NCI-H128 (cell line): Measurements from ENCODE around the gene B3GALNT2.

ENCODE experiments used
- DNase-seq: peaks from one replicate; lab custom pipeline; 2025; ENCODE audit not compliant: unreplicated experiment; lab: John Stamatoyannopoulos, UW

The B3GALNT2 gene

DNA sequence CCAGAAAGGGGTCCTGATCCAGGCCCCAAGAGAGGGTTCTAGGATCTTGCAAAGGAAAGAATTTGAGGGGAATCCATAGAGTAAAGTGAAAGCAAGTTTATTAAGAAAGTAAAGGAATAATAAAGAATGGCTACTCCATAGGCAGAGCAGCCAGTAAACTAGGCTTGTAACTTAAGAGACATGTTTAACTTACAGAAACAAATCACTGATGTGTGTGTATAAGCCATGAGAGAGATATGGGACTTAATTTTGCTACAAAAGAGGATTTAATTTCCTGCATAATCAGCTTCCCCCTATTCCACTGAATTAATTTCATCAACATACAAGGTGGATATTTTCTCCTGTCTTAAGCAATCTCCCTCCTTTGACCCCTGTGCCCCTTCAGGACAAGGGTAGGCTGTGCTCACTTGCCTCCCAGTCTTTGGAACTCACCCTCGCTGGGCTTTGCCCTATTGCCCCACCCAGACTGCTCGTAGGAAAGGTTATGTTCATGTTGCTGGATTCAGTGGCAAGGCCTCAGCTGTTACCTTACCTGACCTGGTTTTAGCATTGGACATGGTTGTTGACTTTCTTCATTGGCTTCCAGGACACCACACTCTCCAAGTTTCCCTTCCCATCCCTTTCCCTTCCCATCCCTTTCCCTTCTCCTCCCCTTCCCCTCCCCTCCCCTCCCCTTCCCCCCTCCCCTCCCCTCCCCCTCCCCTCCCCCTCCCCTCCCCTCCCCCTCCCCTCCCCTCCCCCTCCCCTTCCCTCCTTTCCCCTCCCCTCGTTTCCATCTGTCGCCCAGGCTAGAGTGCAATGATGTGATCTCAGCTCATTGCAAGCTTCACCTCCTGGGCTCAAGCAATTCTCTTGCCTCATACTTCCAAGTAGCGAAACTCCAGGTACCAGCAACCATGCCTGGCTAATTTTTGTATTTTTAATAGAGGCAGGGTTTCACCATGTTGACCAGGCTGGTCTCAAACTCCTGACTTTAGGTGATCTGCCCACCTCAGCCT lies 92.5 kb downstream of the B3GALNT2 start:
- DNase-seq = no peak

DNA sequence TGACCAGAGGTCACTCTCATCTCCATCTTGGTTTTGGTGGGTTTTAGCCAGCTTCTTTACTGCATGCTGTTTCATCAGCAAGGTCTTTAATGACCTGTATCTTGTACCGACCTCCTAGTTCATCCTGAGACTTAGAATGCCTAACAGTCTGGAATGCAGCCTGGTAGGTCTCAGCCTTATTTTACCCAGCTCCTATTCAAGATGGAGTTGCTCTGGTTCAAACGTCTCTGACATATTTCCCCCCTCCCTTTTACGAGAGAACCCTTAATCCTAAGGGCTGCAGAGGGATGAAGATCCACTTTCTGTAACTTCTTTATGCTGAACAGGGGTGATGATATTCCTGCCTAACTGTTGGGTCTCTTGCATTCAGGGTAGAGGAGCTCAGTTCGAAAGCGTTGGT lies 93.8 kb downstream of the B3GALNT2 start:
- no peak for DNase-seq

DNA sequence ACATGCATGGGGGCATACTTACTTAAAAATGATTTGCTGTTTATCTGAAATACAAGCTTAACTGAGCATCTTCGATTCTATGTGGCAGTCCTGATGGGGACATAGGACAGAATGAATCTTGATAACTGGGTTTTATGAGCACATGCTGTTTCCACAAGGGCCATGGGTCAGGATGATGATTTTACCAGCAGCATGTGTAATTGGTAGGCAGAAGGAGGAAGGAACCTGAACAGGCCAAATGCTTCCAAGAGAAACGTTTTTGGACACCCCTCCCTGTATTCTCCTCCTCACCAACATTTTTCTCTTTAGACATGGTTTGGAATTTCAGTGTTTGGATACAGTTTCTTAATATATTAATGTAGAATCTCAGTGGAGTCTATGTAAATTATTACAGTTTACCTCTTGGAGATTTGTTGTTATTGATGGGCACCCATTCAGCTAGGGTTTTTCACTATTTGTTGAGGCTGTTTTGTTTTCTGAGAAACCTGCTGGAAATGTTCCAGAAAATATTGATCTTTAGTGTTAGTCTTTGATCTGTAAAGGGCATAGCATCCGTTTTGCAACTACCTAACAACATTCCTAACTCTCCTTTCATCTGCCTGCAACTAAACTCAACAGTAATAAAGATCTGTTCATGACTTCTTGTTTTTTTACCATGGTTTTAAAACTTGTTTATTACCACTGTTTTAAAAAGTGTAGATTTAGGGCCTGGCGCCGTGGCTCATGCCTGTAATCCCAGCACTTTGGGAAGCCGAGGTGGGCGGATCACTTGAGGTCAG lies 95.0 kb downstream of the B3GALNT2 start:
- DNase-seq = no peak

DNA sequence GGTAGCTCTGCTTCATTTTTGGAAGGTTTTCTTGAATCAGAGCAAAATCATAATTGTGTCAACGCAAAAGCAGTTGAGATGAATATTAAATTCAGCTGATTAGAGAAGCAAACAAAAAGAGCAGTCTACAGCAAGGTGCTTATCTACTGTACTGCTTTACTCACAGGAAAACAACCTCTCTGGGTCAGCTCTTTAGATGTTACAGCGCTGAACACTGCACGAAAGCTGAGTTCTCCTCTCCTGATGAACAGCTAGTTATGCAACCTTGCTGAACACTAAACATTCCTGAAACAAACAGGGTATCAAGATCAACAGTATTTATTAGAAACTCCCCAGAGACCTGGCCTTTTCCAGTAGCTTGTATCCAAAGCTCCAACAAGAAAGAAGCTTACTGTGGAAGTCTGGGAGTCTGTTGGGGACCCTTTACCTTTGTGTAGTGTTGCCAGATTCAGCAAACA lies 95.7 kb downstream of the B3GALNT2 start:
- DNase-seq = no peak

DNA sequence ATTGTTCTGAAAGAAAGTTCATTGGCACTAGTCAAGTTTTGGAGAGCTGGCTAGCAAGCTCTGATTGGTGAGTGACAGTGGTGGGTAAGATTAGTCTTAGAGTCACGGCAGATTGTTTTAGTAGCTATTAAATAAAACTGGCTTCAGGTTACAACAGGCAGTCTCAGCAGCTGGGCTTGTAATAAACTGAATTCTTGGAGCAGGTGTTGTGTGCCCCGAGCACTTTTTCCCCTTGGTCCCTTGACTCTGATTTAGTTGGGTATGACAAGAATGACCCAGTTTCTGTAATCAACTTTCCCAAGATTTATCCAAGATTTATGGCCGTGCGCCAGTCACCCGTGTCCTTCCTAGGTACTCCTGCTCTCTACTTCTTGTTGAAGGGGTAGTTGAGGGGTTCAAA lies 96.8 kb downstream of the B3GALNT2 start:
- DNase-seq = no peak

DNA sequence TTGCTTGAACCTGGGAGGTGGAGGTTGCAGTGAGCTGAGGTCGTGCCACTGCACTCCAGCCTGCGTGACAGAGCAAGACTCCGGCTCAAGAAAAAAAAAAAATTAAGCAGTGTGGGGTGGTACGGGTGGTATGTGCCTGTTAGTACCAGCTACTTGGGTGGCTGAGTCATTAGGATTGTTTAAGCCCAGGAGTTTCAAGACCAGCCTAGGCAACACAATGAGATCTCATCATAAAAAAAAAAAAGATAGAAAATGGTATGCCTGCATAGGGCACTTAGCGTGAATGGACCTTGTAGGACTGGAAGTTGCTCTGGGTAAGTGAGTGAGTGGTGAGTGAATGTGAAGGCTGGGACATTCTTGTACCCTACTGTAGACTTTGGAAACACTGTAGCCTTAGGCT lies 100.1 kb downstream of the B3GALNT2 start:
- DNase-seq = no peak

DNA sequence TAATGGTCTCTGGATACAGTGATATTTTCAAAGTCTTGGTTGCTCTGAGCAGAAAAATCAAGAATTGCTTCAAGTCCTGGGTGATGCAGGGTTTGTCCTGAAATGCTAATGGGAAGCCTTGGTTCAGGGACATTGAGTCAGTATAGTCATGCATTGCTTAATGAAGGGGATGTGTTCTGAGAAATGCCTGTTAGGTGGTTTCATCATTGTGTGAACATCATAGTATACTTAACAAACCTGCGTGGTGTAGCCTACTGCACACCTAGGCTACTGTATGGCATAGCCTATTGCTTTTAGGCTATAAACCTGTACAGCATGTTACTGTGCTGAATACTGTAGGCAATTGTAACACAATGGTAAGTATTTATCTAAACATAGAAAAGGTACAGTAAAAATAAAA lies 100.7 kb downstream of the B3GALNT2 start:
- no peak for DNase-seq

DNA sequence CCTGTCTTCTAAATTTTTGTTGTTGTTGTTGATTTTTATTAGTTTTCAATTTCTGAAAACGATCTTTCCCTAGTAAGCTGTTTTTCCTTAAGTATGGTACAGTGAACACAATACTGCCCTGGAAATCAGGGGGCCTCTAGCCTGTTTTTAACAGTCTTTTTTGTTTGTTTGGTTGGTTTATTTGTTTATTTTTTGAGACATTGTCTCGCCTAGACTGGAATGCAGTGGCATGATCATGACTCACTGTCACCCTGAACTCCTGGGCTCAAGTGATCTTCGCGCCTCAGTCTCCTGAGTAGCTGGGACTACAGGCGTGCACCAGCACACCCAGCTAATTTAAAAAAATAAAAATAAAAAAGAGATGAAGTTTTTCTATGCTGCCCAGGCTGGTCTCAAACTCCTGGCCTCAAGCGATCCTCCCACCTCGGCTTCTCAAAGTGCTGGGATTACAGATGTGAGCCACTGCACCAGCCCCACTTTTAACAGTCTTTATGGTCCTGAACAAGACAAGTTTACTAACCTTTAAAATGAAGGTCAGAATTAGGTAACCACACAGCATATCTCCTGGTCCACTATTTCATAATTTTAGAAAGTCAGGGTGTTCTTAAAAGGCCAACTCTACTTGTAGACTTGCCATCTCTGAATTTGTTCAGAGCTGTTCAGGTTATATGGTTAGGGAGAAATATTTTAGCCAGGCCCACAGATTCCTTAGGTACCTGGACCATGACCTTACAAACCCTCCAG lies 101.6 kb downstream of the B3GALNT2 start:
- DNase-seq = no peak

DNA sequence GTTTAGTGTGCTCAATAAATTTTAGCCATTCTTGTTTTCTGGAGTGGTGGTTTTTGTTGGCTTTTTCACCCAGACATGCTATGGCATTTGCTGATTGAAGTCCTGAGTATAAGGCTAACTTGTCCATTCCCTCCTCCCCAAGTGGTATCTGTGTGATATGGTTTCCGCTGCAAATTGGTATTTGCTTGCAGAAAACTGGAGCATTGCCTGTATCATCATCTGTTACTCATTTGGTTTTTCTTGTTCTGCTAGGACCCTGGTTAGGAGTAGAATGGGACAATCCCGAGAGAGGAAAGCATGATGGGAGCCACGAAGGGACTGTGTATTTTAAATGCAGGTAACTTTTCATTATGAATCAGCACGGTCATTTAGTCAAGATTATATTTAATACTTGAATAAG lies 103.0 kb downstream of the B3GALNT2 start:
- DNase-seq = no peak
